SK-N-SH (cell line): ENCODE measurements around the gene ELMO1. TPM values are rescaled to one million over a fixed set of nuclear protein-coding genes. Genes with fewer than 3 reads are reported as not detected.

Experiments used
- CTCF ChIA-PET: fragments of 300-600, 350-600 bp; formaldehyde crosslinking; extraction: SDS; loops from one replicate; lab custom pipeline; 2021; lab: Yijun Ruan, JAX
- POLR2A ChIA-PET: fragments of 350-600 bp; sonication (Branson Sonifier 250); formaldehyde crosslinking; extraction: SDS; loops from one replicate; lab custom pipeline; 2020; ENCODE audit warnings: antibody characterized with exemption, inconsistent platforms; lab: Yijun Ruan, JAX
- DNase-seq: peaks from one replicate; pipeline ENCODE4 v3.0.0; 2012
- H2AFZ ChIP-seq: fragments of 200-600 bp; sonication (generic); 2 replicates; pipeline ENCODE4 v1.8.1; 2016; ENCODE audit warnings: antibody characterized with exemption, mild to moderate bottlenecking, low read depth
- H3F3A ChIP-seq: fragments of 200-600 bp; sonication (generic); replicated peaks from 2 replicates; pipeline ENCODE3; 2016; ENCODE audit warnings: antibody characterized with exemption, mild to moderate bottlenecking; ENCODE audit not compliant: insufficient read depth
- H3K27ac ChIP-seq, 2 experiments: fragments of 200-500 bp in 1 of 2; fragments of 200-600 bp in 1 of 2; sonication (Bioruptor generic) in 1 of 2; sonication (generic), shearing (Covaris generic) in 1 of 2; 2 replicates each; pipeline versions ENCODE4 v1.5.1 to v1.6.1; 2014 to 2016; ENCODE audit warnings: low read depth in 2 of 2, inconsistent platforms in 1 of 2, low read length in 1 of 2, mild to moderate bottlenecking in 1 of 2, mixed read lengths in 1 of 2
- H3K27me3 ChIP-seq: fragments of 200-600 bp; sonication (generic), shearing (Covaris generic); 2 replicates; pipeline ENCODE4 v1.6.1; 2016; ENCODE audit warnings: mixed run types; ENCODE audit not compliant: insufficient read depth
- H3K36me3 ChIP-seq, 2 experiments: fragments of 200-500 bp in 1 of 2; fragments of 200-600 bp in 1 of 2; sonication (Bioruptor generic) in 1 of 2; sonication (generic) in 1 of 2; replicated peaks in 1 of 2; 2 replicates each; pipeline versions ENCODE3 to v1.5.1; 2014 to 2016; ENCODE audit warnings: low read length in 1 of 2, mild to moderate bottlenecking in 1 of 2; ENCODE audit not compliant: insufficient read depth in 2 of 2, control insufficient read depth in 1 of 2
- H3K4me1 ChIP-seq, 2 experiments: fragments of 200-500 bp in 1 of 2; fragments of 200-600 bp in 1 of 2; sonication (Bioruptor generic) in 1 of 2; sonication (generic), shearing (Covaris generic) in 1 of 2; 2 replicates each; pipeline versions ENCODE4 v1.5.1 to v1.6.1; 2014 to 2016; ENCODE audit warnings: low read depth in 1 of 2, low read length in 1 of 2, mixed run types in 1 of 2; ENCODE audit not compliant: insufficient read depth in 2 of 2, control insufficient read depth in 1 of 2
- H3K4me2 ChIP-seq: fragments of 200-600 bp; sonication (generic), shearing (Covaris generic); 2 replicates; pipeline ENCODE4 v1.6.1; 2017; ENCODE audit warnings: mixed run types
- H3K4me3 ChIP-seq, 2 experiments: fragments of 200-500 bp in 1 of 2; fragments of 200-600 bp in 1 of 2; sonication (Bioruptor generic) in 1 of 2; sonication (generic), shearing (Covaris generic) in 1 of 2; 2 replicates each; pipeline versions ENCODE4 v1.5.1 to v1.8.1; 2014 to 2016; ENCODE audit warnings: low read depth in 2 of 2, inconsistent platforms in 1 of 2, low read length in 1 of 2, mild to moderate bottlenecking in 1 of 2, mixed read lengths in 1 of 2, moderate library complexity in 1 of 2
- H3K79me2 ChIP-seq: fragments of 200-600 bp; sonication (generic); 2 replicates; pipeline ENCODE4 v1.8.1; 2017; ENCODE audit warnings: mild to moderate bottlenecking; ENCODE audit not compliant: insufficient read depth
- H3K9ac ChIP-seq: fragments of 200-600 bp; sonication (generic); 2 replicates; pipeline ENCODE4 v1.6.1; 2017; ENCODE audit warnings: mixed run types
- H3K9me2 ChIP-seq: fragments of 200-600 bp; sonication (generic); 2 replicates; pipeline ENCODE4 v1.6.1; 2017; ENCODE audit warnings: mixed run types
- H3K9me3 ChIP-seq: fragments of 200-600 bp; sonication (generic); 2 replicates; pipeline ENCODE4 v1.6.1; 2017; ENCODE audit warnings: mixed run types, mild to moderate bottlenecking, moderate library complexity
- H4K20me1 ChIP-seq: fragments of 200-600 bp; sonication (generic); 2 replicates; pipeline ENCODE4 v1.6.1; 2017; ENCODE audit warnings: mild to moderate bottlenecking, mixed run types; ENCODE audit not compliant: insufficient read depth
- CHD2 ChIP-seq: fragments of 150-350 bp; IDR thresholded peaks from 2 replicates; pipeline ENCODE4 v1.6.1; 2018; ENCODE audit warnings: low read length; ENCODE audit not compliant: partially characterized antibody
- EP300 ChIP-seq, 2 experiments: IDR thresholded peaks; 2 replicates each; pipeline versions ENCODE4 v1.4.0 to v1.6.1; 2012; ENCODE audit warnings: borderline replicate concordance in 1 of 2, low read depth in 1 of 2, low read length in 1 of 2
- FOSL2 ChIP-seq: IDR thresholded peaks from 2 replicates; pipeline ENCODE4 v1.4.0; 2012; ENCODE audit warnings: low read depth, mild to moderate bottlenecking, moderate library complexity, borderline replicate concordance
- GABPA ChIP-seq: IDR thresholded peaks from 2 replicates; pipeline ENCODE4 v1.4.0; 2012; ENCODE audit warnings: low read depth, mild to moderate bottlenecking
- MEF2A ChIP-seq: IDR thresholded peaks from 2 replicates; pipeline ENCODE4 v1.4.0; 2012; ENCODE audit warnings: low read depth, borderline replicate concordance
- PBX3 ChIP-seq: IDR thresholded peaks from 2 replicates; pipeline ENCODE4; 2012
- RCOR1 ChIP-seq: fragments of 150-350 bp; IDR thresholded peaks from 2 replicates; pipeline ENCODE4 v1.6.1; 2017; ENCODE audit warnings: antibody characterized with exemption, low read length
- REST ChIP-seq: IDR thresholded peaks from 2 replicates; pipeline ENCODE4 v1.6.1; 2012; ENCODE audit warnings: mild to moderate bottlenecking, low read depth, low read length, moderate library complexity
- TEAD4 ChIP-seq: IDR thresholded peaks from 2 replicates; pipeline ENCODE4 v1.4.0; 2012; ENCODE audit warnings: mild to moderate bottlenecking, borderline replicate concordance; ENCODE audit not compliant: insufficient read depth
- USF2 ChIP-seq: fragments of 150-350 bp; IDR thresholded peaks from 2 replicates; pipeline ENCODE4 v1.6.1; 2017; ENCODE audit warnings: antibody characterized with exemption, low read length, low read depth, borderline replicate concordance
- WGBS: methylation state at CpG from one replicate; pipeline ENCODE4 v1.1.6; 2017; ENCODE audit warnings: low lambda C conversion rate; 5-methylcytosine and 5-hydroxymethylcytosine counted together
- polyA plus RNA-seq, 3 experiments: library from polyadenylated mRNA; depleted of rRNA; stranded (reverse); fragments of >200 nt; gene quantifications; 2 replicates each; pipeline ENCODE4 v1.2.3, GENCODE V29; 2012
- TF ChIP-seq, protein P1 (sequence below): IDR thresholded peaks from 2 replicates; pipeline ENCODE4 v1.4.0; 2012; ENCODE audit warnings: low read depth, borderline replicate concordance
- TF ChIP-seq, protein P2 (sequence below): IDR thresholded peaks from 2 replicates; pipeline ENCODE4 v1.4.0; 2012; ENCODE audit warnings: low read depth

Gene ELMO1
- polyA plus RNA-seq, 1 of the 3 experiments (the other 2 are of a cell fraction) = 0.64 TPM

GRCh38 chr7:37048674-37049073 is 400.0 kb downstream of the ELMO1 start:
- Histone ChIP-seq H3K27ac (no peak overlapping the region), H3K36me3 (no peaks in the 10 kb centered on the region), H4K20me1 (no peaks in the 10 kb centered on the region), H3K27me3 (0 out of 2 replicates have a peak, but pooled peaks cover 4% of the 10 kb centered on the region), H3K9me3 (no peaks in the 10 kb centered on the region), H3K4me3 (no peak overlapping the region), H3F3A (no peaks in the 10 kb centered on the region), H3K9ac (no peak overlapping the region), H3K4me1 (peaks cover 0 to 7% of the 10 kb centered on the region in 2 experiments; a peak in 2 of 4 replicates), H3K4me2 (no peak overlapping the region), H3K79me2 (no peaks in the 10 kb centered on the region), H2AFZ (no peak overlapping the region), H3K9me2 (no peaks in the 10 kb centered on the region)
- 41% methylated on average over 3 of the region's 3 CpGs for WGBS
- CTCF ChIA-PET = interaction anchor here (0.6 to 2.2 kb wide), 4 partner anchors 14 to 66 kb away, joined by 3 to 7 read pairs (median 4); no protein-coding TSS in a partner anchor
- TF ChIP-seq, protein P1, sequence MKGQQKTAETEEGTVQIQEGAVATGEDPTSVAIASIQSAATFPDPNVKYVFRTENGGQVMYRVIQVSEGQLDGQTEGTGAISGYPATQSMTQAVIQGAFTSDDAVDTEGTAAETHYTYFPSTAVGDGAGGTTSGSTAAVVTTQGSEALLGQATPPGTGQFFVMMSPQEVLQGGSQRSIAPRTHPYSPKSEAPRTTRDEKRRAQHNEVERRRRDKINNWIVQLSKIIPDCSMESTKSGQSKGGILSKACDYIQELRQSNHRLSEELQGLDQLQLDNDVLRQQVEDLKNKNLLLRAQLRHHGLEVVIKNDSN = no peak
- TF ChIP-seq PBX3 (no peak), CHD2 (no peak), TEAD4 (no peak)
- no peak for DNase-seq
- POLR2A ChIA-PET = no interaction called here

DNA sequence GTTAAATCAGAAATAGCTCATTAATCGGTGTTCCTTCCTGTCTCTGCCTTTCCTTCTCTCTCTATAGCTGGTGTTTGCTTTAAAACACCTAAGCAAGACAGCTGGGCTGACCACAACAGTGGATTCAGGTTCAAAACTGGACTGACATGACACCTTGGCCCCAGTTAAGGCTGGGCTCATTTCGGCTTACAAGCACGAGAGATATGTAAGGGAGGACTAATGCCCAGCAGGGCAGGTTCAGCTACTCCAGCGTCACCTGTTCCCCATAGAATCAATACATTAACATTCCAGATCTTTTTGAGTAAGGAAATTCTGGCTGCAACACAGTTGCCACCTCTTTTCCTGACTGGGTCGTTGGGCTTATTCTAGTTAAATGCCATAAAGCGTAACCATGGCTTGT is 401.4 kb downstream of the ELMO1 start:
- Histone ChIP-seq H3K4me2 (no peak overlapping the region), H4K20me1 (no peaks in the 10 kb centered on the region), H3K36me3 (no peaks in the 10 kb centered on the region), H3K4me3 (no peak overlapping the region), H3K9me2 (no peaks in the 10 kb centered on the region), H3K4me1 (peaks cover 0 to 4% of the 10 kb centered on the region in 2 experiments; a peak in 2 of 4 replicates), H3K9me3 (no peaks in the 10 kb centered on the region), H2AFZ (no peak overlapping the region), H3K27ac (no peak overlapping the region), H3F3A (no peaks in the 10 kb centered on the region), H3K27me3 (0 out of 2 replicates have a peak, but pooled peaks cover 4% of the 10 kb centered on the region), H3K9ac (no peak overlapping the region), H3K79me2 (no peaks in the 10 kb centered on the region)
- no peak for DNase-seq
- ChIA-PET POLR2A (no interaction called here), CTCF (interaction anchor here (0.9 to 1.8 kb wide), 3 partner anchors 16 to 151 kb away, joined by 3 to 9 read pairs (median 4); no protein-coding TSS in a partner anchor)
- 50% methylated on average over 6 of the region's 6 CpGs for WGBS
- TF ChIP-seq, protein P2, sequence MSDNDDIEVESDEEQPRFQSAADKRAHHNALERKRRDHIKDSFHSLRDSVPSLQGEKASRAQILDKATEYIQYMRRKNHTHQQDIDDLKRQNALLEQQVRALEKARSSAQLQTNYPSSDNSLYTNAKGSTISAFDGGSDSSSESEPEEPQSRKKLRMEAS = no peak
- TF ChIP-seq PBX3 (no peak), FOSL2 (no peak), MEF2A (no peak), RCOR1 (no peak), GABPA (no peak), EP300 (IDR thresholded peaks at IDR 0.05; ENCODE audit: borderline replicate concordance in 1 of 2, low read depth in 1 of 2, low read length in 1 of 2) (no peak), REST (no peak), USF2 (no peak)
